Mesendoderm (in vitro differentiated cells): ENCODE measurements around the gene CDC37.
"Not testable (repeated sequence)": the region's sequence is repeated elsewhere in the genome, so short reads cannot be mapped to it uniquely, and the experiment has no call there.

Experiments
- DNase-seq: peaks from one replicate; pipeline ENCODE4 v3.0.0; 2013
- H2AK5ac ChIP-seq: 2 replicates; pipeline ENCODE4 v1.6.1; 2013; ENCODE audit warnings: low read length, inconsistent platforms
- H2BK120ac ChIP-seq: 2 replicates; pipeline ENCODE4 v1.6.1; 2013; ENCODE audit warnings: low read depth, mild to moderate bottlenecking, low read length, moderate library complexity, mixed read lengths
- H2BK15ac ChIP-seq: replicated peaks from 2 replicates; pipeline ENCODE4 v1.6.1; 2013; ENCODE audit warnings: low read depth, mild to moderate bottlenecking, moderate library complexity
- H2BK5ac ChIP-seq: 2 replicates; pipeline ENCODE4 v1.6.1; 2013; ENCODE audit warnings: low read length, inconsistent platforms
- H3K18ac ChIP-seq: 2 replicates; pipeline ENCODE4 v1.6.1; 2013; ENCODE audit warnings: mild to moderate bottlenecking, low read length, mixed read lengths
- H3K23ac ChIP-seq: one replicate; pipeline ENCODE4 v1.6.1; 2013; ENCODE audit warnings: low read length
- H3K27ac ChIP-seq: 2 replicates; pipeline ENCODE4 v1.5.1; 2013; ENCODE audit warnings: low read depth, mild to moderate bottlenecking, inconsistent platforms, low read length, moderate library complexity
- H3K27me3 ChIP-seq: 2 replicates; pipeline ENCODE4 v1.6.1; 2013; ENCODE audit warnings: low read length, control low read depth, mild to moderate bottlenecking, inconsistent platforms; ENCODE audit not compliant: insufficient read depth, poor library complexity
- H3K36me3 ChIP-seq: 2 replicates; pipeline ENCODE4 v1.6.1; 2013; ENCODE audit warnings: low read length, inconsistent platforms; ENCODE audit not compliant: control insufficient read depth, insufficient read depth
- H3K4ac ChIP-seq: one replicate; pipeline ENCODE4 v1.6.1; 2013; ENCODE audit warnings: low read depth, mild to moderate bottlenecking, low read length, moderate library complexity
- H3K4me1 ChIP-seq: 2 replicates; pipeline ENCODE4 v1.6.1; 2013; ENCODE audit warnings: low read depth, low read length, inconsistent platforms; ENCODE audit not compliant: control insufficient read depth
- H3K4me2 ChIP-seq: 2 replicates; pipeline ENCODE4 v1.6.1; 2013; ENCODE audit warnings: low read length
- H3K4me3 ChIP-seq: 2 replicates; pipeline ENCODE4 v1.5.1; 2013; ENCODE audit warnings: mild to moderate bottlenecking, low read length
- H3K56ac ChIP-seq: one replicate; pipeline ENCODE4 v1.6.1; 2013; ENCODE audit warnings: low read length
- H3K79me1 ChIP-seq: 2 replicates; pipeline ENCODE4 v1.6.1; 2013; ENCODE audit warnings: low read length, inconsistent platforms
- H3K79me2 ChIP-seq: 2 replicates; pipeline ENCODE4 v1.6.1; 2013; ENCODE audit warnings: mild to moderate bottlenecking, low read length; ENCODE audit not compliant: control insufficient read depth, insufficient read depth
- H3K9ac ChIP-seq: 2 replicates; pipeline ENCODE4 v1.6.1; 2013; ENCODE audit warnings: low read length, inconsistent platforms
- H4K5ac ChIP-seq: one replicate; pipeline ENCODE4 v1.6.1; 2013; ENCODE audit warnings: low read length
- H4K8ac ChIP-seq: one replicate; pipeline ENCODE4 v1.6.1; 2013; ENCODE audit warnings: low read depth, mild to moderate bottlenecking, control low read depth, low read length, moderate library complexity
- WGBS: extraction: QIAGEN DNeasy Blood & Tissue Kit; methylation state at CpG from one replicate; pipeline ENCODE4 v1.1.7; 2013; ENCODE audit warnings: low lambda C conversion rate, missing lambda C conversion rate; ENCODE audit not compliant: insufficient coverage; ENCODE audit errors: extremely low coverage; 5-methylcytosine and 5-hydroxymethylcytosine counted together

The CDC37 gene

GRCh38 chr19:10366950-10367512, 36.3 kb downstream of the CDC37 start:
- not testable (repeated sequence) for H3K36me3 ChIP-seq, H3K27ac ChIP-seq, H3K4me3 ChIP-seq, DNase-seq, H3K4me2 ChIP-seq, H3K18ac ChIP-seq, H3K56ac ChIP-seq, H3K79me1 ChIP-seq, H3K23ac ChIP-seq, H2AK5ac ChIP-seq, H2BK120ac ChIP-seq, H4K8ac ChIP-seq, H3K9ac ChIP-seq, H4K5ac ChIP-seq, H3K4ac ChIP-seq, H3K27me3 ChIP-seq, H3K79me2 ChIP-seq, H2BK5ac ChIP-seq, H3K4me1 ChIP-seq, H2BK15ac ChIP-seq
- WGBS = no CpG with 5 or more reads among the region's 4 CpGs

- DNase-seq = no peak
- Histone ChIP-seq H2BK5ac (no peak overlapping the region), H3K18ac (no peak overlapping the region), H2BK120ac (no peak overlapping the region), H3K79me1 (no peaks in the 10 kb centered on the region), H3K27me3 (no peaks in the 10 kb centered on the region), H4K5ac (no peak overlapping the region), H3K23ac (no peak overlapping the region), H3K4me3 (no peak overlapping the region), H3K36me3 (no peaks in the 10 kb centered on the region), H4K8ac (no peak overlapping the region), H3K79me2 (no peaks in the 10 kb centered on the region), H3K56ac (no peak overlapping the region), H3K27ac (no peak overlapping the region), H3K4me1 (no peaks in the 10 kb centered on the region), H2BK15ac (no peak overlapping the region), H3K4me2 (no peak overlapping the region), H3K4ac (no peak overlapping the region), H2AK5ac (no peak overlapping the region), H3K9ac (no peak overlapping the region)
- whole genome bisulfite sequencing = no CpG with 5 or more reads among the region's 23 CpGs
These were observed 37.8 kb downstream of the CDC37 start for GRCh38 chr19:10365518-10365917.

- Histone ChIP-seq H3K23ac (no peak overlapping the region), H3K56ac (no peak overlapping the region), H3K4ac (no peak overlapping the region), H3K4me3 (no peak overlapping the region), H3K79me1 (no peaks in the 10 kb centered on the region), H4K8ac (no peak overlapping the region), H3K27me3 (no peaks in the 10 kb centered on the region), H2BK120ac (no peak overlapping the region), H2BK5ac (no peak overlapping the region), H3K27ac (no peak overlapping the region), H2AK5ac (no peak overlapping the region), H3K79me2 (no peaks in the 10 kb centered on the region), H4K5ac (no peak overlapping the region), H3K4me2 (no peak overlapping the region), H3K18ac (no peak overlapping the region), H3K9ac (no peak overlapping the region), H2BK15ac (no peak overlapping the region), H3K4me1 (no peaks in the 10 kb centered on the region), H3K36me3 (no peaks in the 10 kb centered on the region)
- no peak for DNase-seq
- no CpG with 5 or more reads among the region's 19 CpGs for WGBS
These were observed 38.7 kb downstream of the CDC37 start for GRCh38 chr19:10364644-10365043.

- no peak overlapping the region for H2BK15ac ChIP-seq
- H2BK120ac ChIP-seq = no peak overlapping the region
- no peak overlapping the region for H3K9ac ChIP-seq
- H4K5ac ChIP-seq = no peak overlapping the region
- DNase-seq = peak; percentile 64
- H3K4me1 ChIP-seq = no peaks in the 10 kb centered on the region
- H2BK5ac ChIP-seq = no peak overlapping the region
- no peaks in the 10 kb centered on the region for H3K79me1 ChIP-seq
- no peaks in the 10 kb centered on the region for H3K79me2 ChIP-seq
- no peak overlapping the region for H3K4ac ChIP-seq
- H3K36me3 ChIP-seq = no peaks in the 10 kb centered on the region
- no peak overlapping the region for H3K23ac ChIP-seq
- no peak overlapping the region for H3K4me2 ChIP-seq
- H3K27me3 ChIP-seq = no peaks in the 10 kb centered on the region
- H3K56ac ChIP-seq = no peak overlapping the region
- no peak overlapping the region for H3K27ac ChIP-seq
- H4K8ac ChIP-seq = no peak overlapping the region
- H3K18ac ChIP-seq = no peak overlapping the region
- H2AK5ac ChIP-seq = no peak overlapping the region
- WGBS = no CpG with 5 or more reads among the region's 12 CpGs
- no peak overlapping the region for H3K4me3 ChIP-seq
These were observed 39.5 kb downstream of the CDC37 start for GRCh38 chr19:10363789-10364281.

- no peaks in the 10 kb centered on the region for H3K36me3 ChIP-seq
- no peak overlapping the region for H2AK5ac ChIP-seq
- H3K4me1 ChIP-seq = no peaks in the 10 kb centered on the region
- WGBS = no CpG with 5 or more reads among the region's 18 CpGs
- no peak overlapping the region for H3K18ac ChIP-seq
- H3K27me3 ChIP-seq = no peaks in the 10 kb centered on the region
- no peak overlapping the region for H3K4me3 ChIP-seq
- no peak for DNase-seq
- H4K5ac ChIP-seq = no peak overlapping the region
- H3K9ac ChIP-seq = no peak overlapping the region
- H3K56ac ChIP-seq = no peak overlapping the region
- no peak overlapping the region for H2BK5ac ChIP-seq
- H3K79me1 ChIP-seq = no peaks in the 10 kb centered on the region
- H3K4ac ChIP-seq = no peak overlapping the region
- no peak overlapping the region for H4K8ac ChIP-seq
- H3K79me2 ChIP-seq = no peaks in the 10 kb centered on the region
- no peak overlapping the region for H3K4me2 ChIP-seq
- H2BK15ac ChIP-seq = no peak overlapping the region
- no peak overlapping the region for H3K27ac ChIP-seq
- no peak overlapping the region for H2BK120ac ChIP-seq
- no peak overlapping the region for H3K23ac ChIP-seq
These were observed 41.1 kb downstream of the CDC37 start for GRCh38 chr19:10362259-10362658.

GRCh38 chr19:10361569-10362011, 41.8 kb downstream of the CDC37 start:
- no peak overlapping the region for H3K18ac ChIP-seq
- H3K56ac ChIP-seq = no peak overlapping the region
- H2BK5ac ChIP-seq = no peak overlapping the region
- H3K23ac ChIP-seq = no peak overlapping the region
- no peak overlapping the region for H3K4ac ChIP-seq
- H4K8ac ChIP-seq = no peak overlapping the region
- H2BK120ac ChIP-seq = no peak overlapping the region
- no peaks in the 10 kb centered on the region for H3K36me3 ChIP-seq
- H3K27ac ChIP-seq = no peak overlapping the region
- H3K79me1 ChIP-seq = no peaks in the 10 kb centered on the region
- no peak overlapping the region for H3K4me2 ChIP-seq
- H3K79me2 ChIP-seq = no peaks in the 10 kb centered on the region
- no peak overlapping the region for H4K5ac ChIP-seq
- H3K27me3 ChIP-seq = no peaks in the 10 kb centered on the region
- no peak overlapping the region for H3K4me3 ChIP-seq
- no peak overlapping the region for H2BK15ac ChIP-seq
- no peak overlapping the region for H3K9ac ChIP-seq
- no CpG with 5 or more reads among the region's 16 CpGs for WGBS
- H3K4me1 ChIP-seq = no peaks in the 10 kb centered on the region
- no peak overlapping the region for H2AK5ac ChIP-seq
- no peak for DNase-seq
